Measurements from ENCODE around the gene SETBP1.

The SETBP1 gene

GRCh38 chr18:44805176-44805575 is 124.5 kb downstream of the SETBP1 start:
- Histone ChIP-seq H3K27ac (ENCODE audit: low read depth, low read length, poor library complexity, severe bottlenecking) (no peak overlapping the region), H3K9me3 (ENCODE audit: low read length) (no peaks in the 10 kb centered on the region), H3K9me2 (ENCODE audit: low read depth, low read length) (no peaks in the 10 kb centered on the region), H3K4me3 (ENCODE audit: low read depth, low read length, poor library complexity, severe bottlenecking) (no peak overlapping the region), H3K27me3 (ENCODE audit: insufficient read depth, low read length) (no peaks in the 10 kb centered on the region), H3F3A (ENCODE audit: insufficient read depth, low read length) (no peaks in the 10 kb centered on the region), H3K79me2 (ENCODE audit: insufficient read depth, low read length) (no peaks in the 10 kb centered on the region), H3K4me1 (ENCODE audit: insufficient read depth, low read length, severe bottlenecking) (peaks cover 13% of the 10 kb centered on the region), H2AFZ (ENCODE audit: low read length) (no peak overlapping the region), H3K36me3 (ENCODE audit: insufficient read depth, low read length) (peaks cover 5% of the 10 kb centered on the region), H3K9ac (ENCODE audit: low read length) (no peak overlapping the region), H4K20me1 (ENCODE audit: insufficient read depth, low read length) (no peaks in the 10 kb centered on the region), H3K4me2 (ENCODE audit: low read length) (no peak overlapping the region)
- TF ChIP-seq EZH2 (IDR thresholded peaks at IDR 0.05; ENCODE audit: borderline replicate concordance, low read length) (no peak), CTCF (IDR thresholded peaks at IDR 0.05; ENCODE audit: low read length) (no peak)

GRCh38 chr18:44805643-44806042 is 125.0 kb downstream of the SETBP1 start:
- TF ChIP-seq CTCF (IDR thresholded peaks at IDR 0.05; ENCODE audit: low read length) (peak; percentile 28; the same call in 1 of the 2 replicates), EZH2 (IDR thresholded peaks at IDR 0.05; ENCODE audit: borderline replicate concordance, low read length) (no peak)

GRCh38 chr18:44807766-44808165 is 127.1 kb downstream of the SETBP1 start:
- H3K79me2 ChIP-seq (ENCODE audit: insufficient read depth, low read length) = no peaks in the 10 kb centered on the region
- H4K20me1 ChIP-seq (ENCODE audit: insufficient read depth, low read length) = no peaks in the 10 kb centered on the region
- no peak overlapping the region for H3K9ac ChIP-seq (ENCODE audit: low read length)
- no peaks in the 10 kb centered on the region for H3K27me3 ChIP-seq (ENCODE audit: insufficient read depth, low read length)
- peaks cover 11% of the 10 kb centered on the region for H3K4me1 ChIP-seq (ENCODE audit: insufficient read depth, low read length, severe bottlenecking)
- H3K9me3 ChIP-seq (ENCODE audit: low read length) = no peaks in the 10 kb centered on the region
- no peaks in the 10 kb centered on the region for H3F3A ChIP-seq (ENCODE audit: insufficient read depth, low read length)
- no peak overlapping the region for H3K27ac ChIP-seq (ENCODE audit: low read depth, low read length, poor library complexity, severe bottlenecking)
- H3K9me2 ChIP-seq (ENCODE audit: low read depth, low read length) = no peaks in the 10 kb centered on the region
- H3K4me3 ChIP-seq (ENCODE audit: low read depth, low read length, poor library complexity, severe bottlenecking) = no peak overlapping the region
- no peak overlapping the region for H2AFZ ChIP-seq (ENCODE audit: low read length)
- TF ChIP-seq EZH2 (IDR thresholded peaks at IDR 0.05; ENCODE audit: borderline replicate concordance, low read length) = no peak
- no peak for TF ChIP-seq CTCF (IDR thresholded peaks at IDR 0.05; ENCODE audit: low read length)
- no peak overlapping the region for H3K4me2 ChIP-seq (ENCODE audit: low read length)
- no peaks in the 10 kb centered on the region for H3K36me3 ChIP-seq (ENCODE audit: insufficient read depth, low read length)

More at GRCh38 chr18:44805643-44806042, 125.0 kb downstream of the SETBP1 start:
- H3K36me3 ChIP-seq (ENCODE audit: insufficient read depth, low read length) = peaks cover under 1% of the 10 kb centered on the region; the same call in 1 of the 2 replicates
- H3K27me3 ChIP-seq (ENCODE audit: insufficient read depth, low read length) = no peaks in the 10 kb centered on the region
- H4K20me1 ChIP-seq (ENCODE audit: insufficient read depth, low read length) = no peaks in the 10 kb centered on the region
- H3K79me2 ChIP-seq (ENCODE audit: insufficient read depth, low read length) = no peaks in the 10 kb centered on the region
- H3F3A ChIP-seq (ENCODE audit: insufficient read depth, low read length) = no peaks in the 10 kb centered on the region
- peaks cover 11% of the 10 kb centered on the region for H3K4me1 ChIP-seq (ENCODE audit: insufficient read depth, low read length, severe bottlenecking)
- H3K9me2 ChIP-seq (ENCODE audit: low read depth, low read length) = no peaks in the 10 kb centered on the region
- no peaks in the 10 kb centered on the region for H3K9me3 ChIP-seq (ENCODE audit: low read length)
- no peak overlapping the region for H3K27ac ChIP-seq (ENCODE audit: low read depth, low read length, poor library complexity, severe bottlenecking)
- H3K4me2 ChIP-seq (ENCODE audit: low read length) = no peak overlapping the region
- H3K4me3 ChIP-seq (ENCODE audit: low read depth, low read length, poor library complexity, severe bottlenecking) = no peak overlapping the region
- no peak overlapping the region for H2AFZ ChIP-seq (ENCODE audit: low read length)
- no peak overlapping the region for H3K9ac ChIP-seq (ENCODE audit: low read length)
